Vagina (tissue), 2 donors: ENCODE data around the gene JUP. TPM values are rescaled to one million over a fixed set of nuclear protein-coding genes. Genes with fewer than 3 reads are reported as not detected.
"Not testable (repeated sequence)": the region's sequence is repeated elsewhere in the genome, so short reads cannot be mapped to it uniquely, and the experiment has no call there.

Source experiments
- DNase-seq, 2 donors: peaks; one replicate each; pipeline ENCODE4 v3.0.0-alpha.2; 2017; ENCODE audit errors: extremely low spot score in 2 of 2
- H3K27ac ChIP-seq: fragments of 200-600 bp; sonication (generic); one replicate; pipeline ENCODE4 v1.5.1; 2019
- H3K27me3 ChIP-seq: fragments of 200-600 bp; sonication (generic); one replicate; pipeline ENCODE4 v1.5.1; 2019
- H3K36me3 ChIP-seq, 2 donors: fragments of 200-600 bp; sonication (generic); one replicate each; pipeline ENCODE4 v1.5.1; 2017 to 2019
- H3K4me1 ChIP-seq: fragments of 200-600 bp; sonication (generic); one replicate; pipeline ENCODE4 v1.5.1; 2019
- H3K4me3 ChIP-seq, 2 donors: fragments of 200-600 bp; sonication (generic); 1 replicate in 1 of 2; 2 replicates in 1 of 2; pipeline ENCODE4 v1.5.1; 2016 to 2019
- H3K9me3 ChIP-seq: fragments of 200-600 bp; sonication (generic); one replicate; pipeline ENCODE4 v1.5.1; 2019
- POLR2A ChIP-seq, 2 donors: fragments of 450-650 bp; IDR thresholded peaks; one replicate each; pipeline ENCODE4 v1.6.1; 2017; ENCODE audit warnings: antibody characterized with exemption in 2 of 2, mild to moderate bottlenecking in 2 of 2, moderate library complexity in 2 of 2
- POLR2AphosphoS5 ChIP-seq, 2 donors: sonication (generic); formaldehyde crosslinking; IDR thresholded peaks; one replicate each; pipeline ENCODE4 v1.9.0; 2017; ENCODE audit warnings: antibody characterized with exemption in 2 of 2, mild to moderate bottlenecking in 2 of 2, low read depth in 1 of 2; ENCODE audit not compliant: insufficient read depth in 1 of 2
- intact Hi-C: fragments of 100-400 bp; cut with DNase I; formaldehyde crosslinking; loops from one replicate; pipeline ENCODE4 v1.15.1; 2023
- total RNA-seq: library from RNA; depleted of rRNA; stranded (reverse); fragments of >200 nt; gene quantifications from one replicate; pipeline ENCODE4 v1.2.3, GENCODE V29; 2016
- TF ChIP-seq, protein P1 (sequence below), 3 experiments: fragments of 450-650 bp in 2 of 3; fragments of 200-600 bp in 1 of 3; sonication (generic) in 1 of 3; IDR thresholded peaks; one replicate each; pipeline ENCODE4 v1.5.1; 2017 to 2019; ENCODE audit warnings: antibody characterized with exemption in 3 of 3, mild to moderate bottlenecking in 2 of 3, moderate library complexity in 2 of 3

The JUP gene
- total RNA-seq, 1 donor from 2014 or later = 589 TPM

DNA sequence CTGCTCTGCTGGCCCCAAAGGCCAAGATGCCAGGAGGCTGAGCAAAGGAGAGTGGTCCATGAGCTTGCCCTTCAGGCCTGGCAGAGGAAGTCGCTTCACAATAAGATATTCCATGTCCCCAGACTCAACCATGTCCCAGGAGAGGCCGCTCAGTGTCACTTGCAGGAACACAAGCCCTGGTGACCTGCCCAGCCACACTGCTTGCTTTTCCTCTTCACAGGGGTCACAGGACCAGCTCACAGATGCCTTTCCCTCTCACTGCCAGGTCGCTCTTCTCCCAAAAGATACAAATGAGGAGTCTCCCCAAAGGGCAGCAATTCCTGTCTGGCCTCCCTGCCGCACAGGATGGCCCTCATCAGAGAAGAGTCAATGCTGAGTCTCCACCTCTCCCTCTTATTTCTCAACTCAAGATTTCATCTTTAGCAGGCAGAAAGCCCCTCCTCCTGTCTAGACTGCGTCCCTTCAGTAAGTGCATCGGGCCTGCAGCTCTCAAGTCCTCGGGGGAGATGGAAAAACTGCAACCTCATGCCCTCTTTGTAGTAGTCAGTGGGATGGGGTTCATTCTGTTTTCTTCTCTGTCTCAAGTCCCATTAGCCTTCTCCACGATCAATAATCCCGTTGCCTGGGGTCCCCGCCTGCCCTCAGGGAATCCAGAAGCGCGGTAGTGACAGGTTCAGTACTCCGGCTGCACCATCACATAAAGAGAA is 5.0 kb downstream of the JUP start:
- no peaks in the 10 kb centered on the region for H3K27me3 ChIP-seq
- no peaks in the 10 kb centered on the region for H3K36me3 ChIP-seq
- H3K27ac ChIP-seq = peak overlapping the region; percentile 98
- peak overlapping the region in 1 of 2 donors; percentile 14 for H3K4me3 ChIP-seq
- H3K9me3 ChIP-seq = no peaks in the 10 kb centered on the region
- TF ChIP-seq POLR2A (IDR thresholded peaks at IDR 0.05) (no peak), POLR2AphosphoS5 (IDR thresholded peaks at IDR 0.05; ENCODE audit: insufficient read depth in 1 of 2, low read depth in 1 of 2) (no peak)
- TF ChIP-seq, protein P1, sequence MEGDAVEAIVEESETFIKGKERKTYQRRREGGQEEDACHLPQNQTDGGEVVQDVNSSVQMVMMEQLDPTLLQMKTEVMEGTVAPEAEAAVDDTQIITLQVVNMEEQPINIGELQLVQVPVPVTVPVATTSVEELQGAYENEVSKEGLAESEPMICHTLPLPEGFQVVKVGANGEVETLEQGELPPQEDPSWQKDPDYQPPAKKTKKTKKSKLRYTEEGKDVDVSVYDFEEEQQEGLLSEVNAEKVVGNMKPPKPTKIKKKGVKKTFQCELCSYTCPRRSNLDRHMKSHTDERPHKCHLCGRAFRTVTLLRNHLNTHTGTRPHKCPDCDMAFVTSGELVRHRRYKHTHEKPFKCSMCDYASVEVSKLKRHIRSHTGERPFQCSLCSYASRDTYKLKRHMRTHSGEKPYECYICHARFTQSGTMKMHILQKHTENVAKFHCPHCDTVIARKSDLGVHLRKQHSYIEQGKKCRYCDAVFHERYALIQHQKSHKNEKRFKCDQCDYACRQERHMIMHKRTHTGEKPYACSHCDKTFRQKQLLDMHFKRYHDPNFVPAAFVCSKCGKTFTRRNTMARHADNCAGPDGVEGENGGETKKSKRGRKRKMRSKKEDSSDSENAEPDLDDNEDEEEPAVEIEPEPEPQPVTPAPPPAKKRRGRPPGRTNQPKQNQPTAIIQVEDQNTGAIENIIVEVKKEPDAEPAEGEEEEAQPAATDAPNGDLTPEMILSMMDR (IDR thresholded peaks at IDR 0.05) = no peak
- DNase-seq = no peak
- intact Hi-C loops = no loop called here
- peaks cover 85% of the 10 kb centered on the region for H3K4me1 ChIP-seq

- Histone ChIP-seq H3K9me3 (no peaks in the 10 kb centered on the region), H3K4me1 (peaks cover 89% of the 10 kb centered on the region), H3K27me3 (no peaks in the 10 kb centered on the region), H3K27ac (no peak overlapping the region), H3K36me3 (no peaks in the 10 kb centered on the region), H3K4me3 (no peak overlapping the region)
- intact Hi-C loops = no loop called here
- TF ChIP-seq POLR2A (IDR thresholded peaks at IDR 0.05) (no peak), POLR2AphosphoS5 (IDR thresholded peaks at IDR 0.05; ENCODE audit: insufficient read depth in 1 of 2, low read depth in 1 of 2) (no peak)
- TF ChIP-seq, protein P1 (IDR thresholded peaks at IDR 0.05) = no peak
- DNase-seq = no peak
Measured at GRCh38 chr17:41779954-41780353, 6.6 kb downstream of the JUP start.

- peak overlapping the region in 1 of 2 donors; percentile 14 for H3K4me3 ChIP-seq
- peak overlapping the region; percentile 88 for H3K27ac ChIP-seq
- H3K27me3 ChIP-seq = no peaks in the 10 kb centered on the region
- DNase-seq = no peak
- peak; percentile 56 to 82 for TF ChIP-seq POLR2AphosphoS5 (IDR thresholded peaks at IDR 0.05; ENCODE audit: insufficient read depth in 1 of 2, low read depth in 1 of 2)
- TF ChIP-seq POLR2A (IDR thresholded peaks at IDR 0.05) = no peak
- TF ChIP-seq, protein P1 (IDR thresholded peaks at IDR 0.05) = peak in 1 of 3 experiments; percentile 22
- H3K4me1 ChIP-seq = peaks cover 90% of the 10 kb centered on the region
- intact Hi-C loops = no loop called here
- no peaks in the 10 kb centered on the region for H3K36me3 ChIP-seq
- H3K9me3 ChIP-seq = no peaks in the 10 kb centered on the region
Measured at GRCh38 chr17:41777574-41778188, 8.8 kb downstream of the JUP start.

GRCh38 chr17:41777157-41777573 is 9.3 kb downstream of the JUP start:
- no peaks in the 10 kb centered on the region for H3K9me3 ChIP-seq
- peaks cover 90% of the 10 kb centered on the region for H3K4me1 ChIP-seq
- DNase-seq = no peak
- H3K4me3 ChIP-seq = no peak overlapping the region
- no peaks in the 10 kb centered on the region for H3K36me3 ChIP-seq
- H3K27ac ChIP-seq = peak overlapping the region; percentile 88
- TF ChIP-seq POLR2A (IDR thresholded peaks at IDR 0.05) = no peak
- TF ChIP-seq, protein P1 (IDR thresholded peaks at IDR 0.05) = peak in 1 of 3 experiments; percentile 19
- H3K27me3 ChIP-seq = no peaks in the 10 kb centered on the region
- intact Hi-C loops = no loop called here

GRCh38 chr17:41776262-41776900 is 10.1 kb downstream of the JUP start:
- H3K27me3 ChIP-seq, DNase-seq, H3K4me3 ChIP-seq, H3K9me3 ChIP-seq, intact Hi-C loops, H3K36me3 ChIP-seq: not testable (repeated sequence)
- peak overlapping the region; percentile 88 for H3K27ac ChIP-seq
- peaks cover 90% of the 10 kb centered on the region for H3K4me1 ChIP-seq
